Measurements from ENCODE around the gene FMNL3.
A peak's percentile ranks its signal among the peaks of the same experiment; 100 is the strongest.
"Not testable (repeated sequence)": the region's sequence is repeated elsewhere in the genome, so short reads cannot be mapped to it uniquely, and the experiment has no call there.

Gene FMNL3

DNA sequence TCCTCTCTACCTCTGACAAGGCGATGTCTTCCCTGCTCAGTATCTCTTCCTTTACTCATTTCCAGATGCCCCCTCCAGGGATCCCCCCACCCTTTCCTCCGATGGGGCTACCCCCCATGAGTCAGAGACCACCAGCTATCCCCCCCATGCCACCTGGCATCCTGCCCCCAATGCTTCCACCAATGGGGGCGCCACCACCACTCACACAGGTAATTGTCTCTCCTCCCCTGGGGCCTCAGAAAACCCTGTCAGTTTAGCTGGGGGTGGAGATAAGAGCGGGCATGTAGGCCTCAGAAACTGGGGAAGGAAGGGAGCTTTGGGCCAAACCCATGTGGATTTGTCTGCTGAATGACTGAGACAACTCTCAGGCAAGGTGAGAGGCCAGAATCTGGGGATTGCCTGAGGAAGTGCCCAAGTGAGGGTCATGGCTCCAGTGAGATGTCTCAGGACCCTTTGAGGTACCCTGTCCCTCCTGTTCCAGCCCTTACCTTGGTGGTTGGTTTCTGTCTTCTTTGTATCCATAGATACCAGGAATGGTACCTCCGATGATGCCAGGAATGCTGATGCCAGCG lies 75.8 kb downstream of the FMNL3 start:
- peak; percentile 9 for DNase-seq (ENCODE audit: low spot score)

DNA sequence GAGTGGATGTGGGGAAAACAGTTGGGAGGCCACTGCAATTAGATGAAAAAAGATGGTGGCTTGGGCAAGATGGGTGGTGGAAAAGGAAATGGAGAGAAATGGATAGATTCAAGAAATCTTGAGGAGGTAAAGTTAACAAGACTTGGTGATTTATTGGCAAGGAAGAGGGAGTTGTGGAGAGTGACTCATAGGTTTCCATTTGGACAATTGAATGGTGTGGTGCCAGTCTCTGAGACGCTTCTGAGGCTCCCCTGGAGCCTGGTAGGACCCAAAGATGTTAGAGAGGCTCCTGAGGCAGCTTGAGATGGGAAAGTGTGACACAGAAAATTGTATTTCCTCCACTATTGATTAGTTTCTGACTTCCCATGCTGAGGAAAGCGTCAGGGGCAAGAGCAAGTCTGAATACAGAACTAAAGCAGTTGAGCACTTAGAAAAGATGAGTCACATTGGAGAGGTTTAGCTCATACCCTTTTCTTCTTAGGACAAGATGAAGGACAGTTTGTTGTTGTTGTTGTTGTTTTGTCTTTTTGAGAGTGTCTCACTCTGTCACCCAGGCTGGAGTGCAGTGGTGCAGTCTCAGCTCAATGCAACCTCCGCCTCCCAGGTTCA lies 79.3 kb downstream of the FMNL3 start:
- DNase-seq (ENCODE audit: low spot score): no peak

DNA sequence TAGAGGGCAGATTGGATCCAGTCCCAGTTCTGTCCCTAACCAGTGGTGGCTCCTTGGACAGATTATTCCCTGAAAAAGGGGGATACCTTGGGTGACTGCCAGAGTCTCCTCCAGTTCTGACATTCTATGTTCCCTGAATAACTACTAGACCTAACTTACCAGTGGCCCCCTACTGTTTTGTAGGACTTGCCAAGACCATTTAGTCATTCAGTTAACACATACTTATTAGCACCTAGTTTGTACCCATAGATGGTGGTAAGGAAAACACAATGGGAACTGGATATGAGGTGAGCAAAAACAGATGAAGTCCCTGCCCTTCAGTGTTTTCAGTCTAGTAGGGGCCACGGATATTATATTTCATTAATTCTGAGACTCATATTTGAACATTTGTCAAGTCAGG lies 80.4 kb downstream of the FMNL3 start:
- DNase-seq (ENCODE audit: low spot score): no peak

DNA sequence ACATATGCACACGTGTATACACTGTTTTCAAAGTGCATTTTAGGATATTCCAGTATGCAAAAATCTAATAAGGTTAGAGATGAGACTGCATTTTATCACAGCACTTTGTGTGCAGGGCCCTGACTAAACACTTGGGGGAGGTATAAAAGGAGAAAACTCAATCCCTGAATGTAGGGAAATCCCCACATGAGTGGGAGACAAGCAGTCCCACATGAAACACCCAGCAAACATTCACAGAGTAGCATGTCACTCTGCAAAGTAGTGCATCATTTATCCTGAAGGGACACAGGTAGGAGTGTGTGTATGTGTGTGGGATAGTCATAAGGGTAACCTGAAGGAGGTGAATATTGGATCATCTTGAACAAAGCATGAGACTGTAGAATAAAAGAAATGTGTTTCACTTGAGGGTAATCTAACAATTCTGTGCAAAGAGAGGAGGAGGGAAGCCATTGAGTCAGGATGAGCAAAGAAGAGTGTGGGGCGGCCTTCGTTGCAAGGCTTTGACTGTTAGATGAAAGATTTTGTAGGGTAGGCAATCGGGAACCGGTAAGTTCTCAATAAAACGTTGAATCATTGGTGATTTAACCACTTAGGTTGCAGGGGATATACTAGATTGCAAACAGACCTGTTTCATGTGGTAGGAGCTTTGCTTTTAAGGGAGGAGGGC lies 80.9 kb downstream of the FMNL3 start:
- DNase-seq (ENCODE audit: low spot score): peak; percentile 9

DNA sequence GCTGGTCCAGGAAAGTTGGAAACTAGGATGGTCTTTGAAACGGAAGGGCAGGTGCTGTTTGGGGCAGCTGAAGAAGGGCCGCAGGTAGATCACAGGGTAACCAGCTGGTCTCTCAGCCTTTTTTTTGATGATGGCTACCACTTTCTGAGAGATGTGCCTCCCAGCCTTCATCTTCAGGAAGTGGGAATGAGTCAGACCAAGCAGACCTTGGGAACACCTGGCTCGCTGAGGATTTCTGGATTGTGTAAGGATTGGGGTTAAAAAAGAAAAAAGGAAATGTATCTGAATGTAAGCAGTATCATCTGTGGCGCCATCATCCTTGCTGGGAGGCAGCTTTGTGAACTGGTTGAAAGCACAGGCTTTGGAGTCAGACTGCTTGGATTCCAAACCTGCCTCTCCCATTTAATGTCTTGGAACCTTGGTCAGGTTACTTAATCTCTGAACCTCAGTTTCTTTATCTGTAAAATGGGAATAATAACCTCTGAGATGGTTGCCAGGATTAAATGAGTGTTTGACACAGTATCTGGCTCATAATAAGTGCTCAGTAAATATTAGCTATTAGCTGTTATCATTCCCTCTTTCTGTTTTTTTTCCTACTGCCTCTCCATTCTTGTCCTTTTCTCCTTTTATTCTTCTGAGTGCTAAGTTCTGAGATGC lies 82.2 kb downstream of the FMNL3 start:
- DNase-seq (ENCODE audit: low spot score): no peak

DNA sequence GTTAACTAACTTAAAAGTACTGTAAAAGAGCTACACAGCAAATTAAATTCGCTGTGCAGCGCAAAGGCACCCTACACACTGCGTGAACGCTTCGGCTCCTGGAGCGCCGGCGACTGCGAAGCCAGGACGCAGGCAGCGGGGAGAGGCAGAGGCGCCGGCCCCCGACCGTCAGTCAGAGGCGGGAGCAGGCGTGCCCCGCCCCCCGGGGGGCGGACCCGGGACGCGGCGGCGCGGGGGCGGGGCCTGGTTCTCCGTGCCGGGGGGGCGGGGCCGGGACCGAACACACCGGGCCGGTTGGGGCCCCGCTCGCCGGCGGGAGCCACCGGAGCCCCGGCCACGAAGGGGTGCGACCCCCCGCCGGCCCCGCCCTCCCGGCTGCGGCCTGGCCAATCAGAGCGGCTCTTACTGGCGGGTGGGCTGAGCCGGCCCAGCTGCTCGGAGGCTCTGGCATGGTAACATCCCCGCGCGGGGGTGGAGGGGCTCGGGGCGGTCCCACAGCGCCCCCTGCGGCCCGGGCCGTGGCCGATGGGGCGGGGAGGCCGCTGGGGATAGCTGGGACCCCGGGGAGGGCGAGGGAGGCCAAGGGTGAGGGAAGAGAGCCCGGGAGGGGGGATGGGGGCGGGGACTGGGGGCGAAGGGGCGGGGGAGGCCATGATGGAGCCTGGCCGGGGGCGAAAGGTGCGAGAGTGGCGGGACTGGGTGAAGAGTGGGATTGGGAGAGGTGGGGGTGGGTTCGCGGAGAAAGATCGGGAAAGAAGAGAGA lies 83.9 kb downstream of the FMNL3 start, which contains the start of gene PRPF40B:
TSS of gene PRPF40B (plus strand) at position 420 of the 763 bp plus-strand sequence. CDS start at position 450, 30 bp downstream.
- DNase-seq (ENCODE audit: low spot score): peak; percentile 100

DNA sequence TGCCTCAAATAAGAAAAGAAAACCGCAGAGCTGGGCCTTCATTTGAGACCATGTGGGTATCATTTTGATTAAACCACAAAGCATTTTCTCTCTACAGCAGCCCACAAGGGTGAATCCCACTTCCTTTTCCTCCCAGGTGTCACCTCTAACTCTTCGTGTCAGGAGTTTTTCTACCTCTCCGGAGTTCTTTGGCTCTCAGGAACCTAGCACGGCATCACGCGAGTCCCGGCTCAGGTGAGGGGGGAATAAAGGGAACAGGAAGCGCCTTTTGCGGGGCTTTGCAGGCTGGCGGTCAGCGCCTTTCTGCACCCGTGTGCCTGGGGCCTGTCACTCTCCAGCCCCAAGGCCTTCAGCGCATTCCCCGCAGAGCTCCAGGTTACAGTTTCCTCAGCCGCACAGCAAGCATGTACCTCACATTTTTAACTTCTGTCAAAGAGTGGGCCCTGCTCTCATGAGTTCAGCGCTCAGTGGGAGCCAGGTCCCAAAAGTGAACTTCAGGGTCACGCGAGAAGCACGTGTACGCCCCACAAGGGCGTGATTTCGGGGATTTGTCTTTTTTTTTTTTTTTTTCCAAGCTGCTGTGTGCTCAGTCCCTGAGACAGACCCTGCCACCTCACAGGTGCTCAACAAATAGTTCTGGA lies 84.6 kb downstream of the FMNL3 start:
- peak; percentile 51 for DNase-seq (ENCODE audit: low spot score)

DNA sequence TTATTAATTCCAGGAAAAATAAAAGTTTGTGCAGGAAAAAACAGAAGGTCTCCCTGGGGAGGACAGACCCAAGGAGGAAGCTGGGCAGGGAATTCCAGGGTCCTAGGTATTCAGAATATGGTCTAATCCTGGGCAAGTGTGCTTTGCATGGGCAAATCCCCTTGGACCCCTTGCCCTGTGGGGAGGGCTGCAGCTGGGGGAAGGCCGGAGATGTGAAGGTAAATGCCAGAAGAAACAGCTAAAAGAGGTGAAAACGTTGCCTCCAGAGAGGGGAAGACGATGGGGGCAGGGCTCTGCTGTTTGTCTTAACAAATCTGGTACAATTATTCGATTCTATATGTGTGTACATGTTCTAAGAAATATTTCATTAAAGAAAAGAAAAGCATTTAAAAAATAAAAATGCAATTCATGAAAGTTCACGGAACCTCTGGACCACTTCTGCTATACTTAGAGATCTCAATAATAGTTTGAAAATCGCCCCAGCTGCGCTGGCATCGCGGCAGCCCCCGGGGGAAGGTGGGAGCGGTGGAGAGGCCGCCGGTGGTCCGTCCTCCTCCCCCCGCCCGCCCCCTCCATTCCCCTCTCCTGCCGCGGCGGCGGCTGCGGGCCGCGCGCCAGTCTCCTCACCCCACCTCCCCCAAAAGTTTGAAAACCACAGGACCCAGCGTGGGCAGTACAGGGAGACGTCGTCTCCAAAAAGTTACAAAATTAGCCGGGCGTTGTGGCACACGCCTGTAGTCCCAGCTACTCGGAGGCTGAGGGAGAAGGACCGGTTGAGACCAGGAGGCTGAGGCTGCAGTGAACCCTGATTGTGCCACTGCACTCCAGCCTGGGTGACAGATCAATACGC lies 85.3 kb downstream of the FMNL3 start:
- DNase-seq (ENCODE audit: low spot score): no peak

DNA sequence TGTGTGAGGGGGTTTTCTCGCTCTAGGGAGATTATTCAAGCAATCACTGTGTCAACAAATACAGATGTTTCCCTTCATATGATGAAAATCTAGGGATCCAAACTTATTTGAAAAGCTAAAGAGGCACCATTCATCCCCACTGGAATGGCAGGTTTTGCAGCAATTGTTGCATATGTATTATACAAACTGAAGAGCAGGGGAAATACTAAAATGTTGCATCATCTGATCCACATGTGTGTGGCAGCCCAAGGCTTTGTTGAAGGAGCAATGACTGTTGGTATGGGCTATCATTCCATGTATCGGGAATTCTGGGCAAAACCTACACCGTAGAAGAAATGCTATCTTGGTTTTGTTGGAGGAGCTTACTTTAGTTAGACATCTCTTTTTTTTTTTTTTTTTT lies 87.9 kb downstream of the FMNL3 start:
- DNase-seq (ENCODE audit: low spot score): no peak

DNA sequence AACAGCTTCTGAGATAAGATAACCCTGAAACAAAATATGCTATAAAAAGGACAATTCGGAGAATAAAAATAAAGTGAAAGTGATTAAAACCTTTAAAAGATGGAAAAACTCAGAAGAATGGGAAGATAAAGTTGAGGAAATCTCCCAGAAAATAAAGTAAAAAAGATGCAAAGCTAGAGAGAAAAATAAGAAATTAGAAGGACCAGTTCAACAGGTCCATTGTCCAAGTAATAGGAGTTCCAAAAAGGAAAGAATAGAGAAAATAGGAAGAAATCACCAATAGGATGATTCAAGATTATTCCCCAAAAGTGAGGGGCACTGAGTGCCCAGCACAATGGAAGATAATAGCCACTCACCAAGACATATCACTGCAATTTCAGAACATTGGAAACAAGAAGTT lies 88.6 kb downstream of the FMNL3 start:
- no peak for DNase-seq (ENCODE audit: low spot score)

DNA sequence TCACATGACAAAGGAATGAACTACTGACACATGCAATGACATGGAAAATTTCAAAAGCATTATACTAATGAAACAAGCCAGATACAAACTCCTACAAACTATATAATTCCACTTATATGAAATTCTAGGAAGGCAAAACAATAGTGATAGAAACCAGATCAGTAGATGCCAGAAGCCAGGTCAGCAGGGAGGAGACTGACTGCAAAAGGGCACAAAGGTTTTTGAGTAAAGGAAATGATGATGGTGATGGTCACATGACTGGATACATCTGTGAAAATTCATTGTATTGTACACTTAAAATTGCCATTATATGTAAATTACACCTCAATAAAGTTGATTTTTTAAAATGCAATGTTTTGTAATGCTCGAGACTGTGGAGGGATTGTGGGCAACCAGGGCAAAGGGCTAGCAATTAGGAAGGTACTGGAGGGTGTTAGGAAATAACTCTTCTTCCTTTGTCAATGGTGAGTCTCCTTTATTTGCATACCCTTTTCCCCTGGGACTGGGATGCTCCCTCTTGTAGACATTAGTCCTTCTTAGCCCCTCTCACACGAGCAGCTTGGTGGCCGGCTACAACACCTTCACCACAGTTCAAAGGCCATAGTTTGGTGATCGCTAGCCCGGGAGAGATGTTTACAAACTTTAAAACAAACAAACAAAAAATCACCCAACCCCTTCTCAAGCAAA lies 90.5 kb downstream of the FMNL3 start:
- DNase-seq (ENCODE audit: low spot score): no peak

DNA sequence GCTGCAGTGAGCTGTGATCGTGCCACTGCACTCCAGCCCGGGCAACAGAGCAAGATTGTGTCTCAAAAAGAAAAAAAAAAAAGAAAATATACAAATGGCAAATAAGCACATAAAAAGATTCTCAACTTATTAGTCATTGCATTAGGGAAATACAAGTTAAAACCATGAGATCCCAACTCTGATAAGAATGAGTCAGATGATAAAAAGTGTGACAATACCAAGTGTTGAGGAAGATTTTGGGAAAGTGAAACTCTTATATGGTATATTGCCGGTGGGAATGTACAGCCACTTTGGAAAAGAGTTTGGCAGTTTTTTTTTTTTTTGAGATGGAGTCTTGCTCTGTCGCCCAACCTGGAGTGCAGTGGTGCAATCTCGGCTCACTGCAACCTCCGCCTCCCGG lies 91.5 kb downstream of the FMNL3 start:
- no peak for DNase-seq (ENCODE audit: low spot score)

DNA sequence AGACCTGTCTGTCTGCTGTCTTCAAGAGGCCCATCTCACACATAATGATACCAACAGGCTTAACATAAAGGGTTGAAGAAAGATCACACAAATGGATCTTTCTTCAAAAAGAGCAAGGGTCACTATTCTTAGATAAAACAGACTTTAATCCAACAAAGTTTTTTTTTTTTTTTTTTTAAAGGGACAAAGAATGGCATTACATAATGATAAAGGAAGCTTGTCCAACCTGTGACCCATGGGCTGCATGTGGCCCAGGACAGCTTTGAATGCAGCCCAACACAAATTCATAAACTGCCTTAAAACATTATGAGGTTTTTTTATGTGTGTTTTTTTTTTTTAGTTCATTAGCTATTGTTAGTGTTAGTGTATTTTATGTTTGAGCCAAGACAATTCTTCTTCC lies 95.0 kb downstream of the FMNL3 start:
- DNase-seq (ENCODE audit: low spot score): no peak

DNA sequence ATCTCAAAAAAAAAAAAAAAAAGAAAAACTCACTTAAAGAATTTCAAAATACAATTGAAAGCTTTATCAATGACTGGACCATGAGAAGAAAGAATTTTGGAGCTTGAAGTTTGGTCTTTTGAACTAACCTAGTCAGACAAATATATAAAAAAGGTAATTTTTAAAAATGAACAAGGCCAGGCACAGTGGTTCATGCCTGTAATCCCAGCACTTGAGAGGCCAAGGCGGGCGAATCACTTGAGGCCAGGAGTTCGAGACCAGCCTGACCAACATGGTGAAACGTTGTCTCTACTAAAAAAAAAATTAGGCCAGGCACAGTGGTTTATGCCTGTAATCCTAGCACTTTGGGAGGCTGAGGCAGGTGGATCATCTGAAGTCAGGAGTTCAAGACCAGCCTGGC lies 96.4 kb downstream of the FMNL3 start:
- DNase-seq (ENCODE audit: low spot score): not testable (repeated sequence)

DNA sequence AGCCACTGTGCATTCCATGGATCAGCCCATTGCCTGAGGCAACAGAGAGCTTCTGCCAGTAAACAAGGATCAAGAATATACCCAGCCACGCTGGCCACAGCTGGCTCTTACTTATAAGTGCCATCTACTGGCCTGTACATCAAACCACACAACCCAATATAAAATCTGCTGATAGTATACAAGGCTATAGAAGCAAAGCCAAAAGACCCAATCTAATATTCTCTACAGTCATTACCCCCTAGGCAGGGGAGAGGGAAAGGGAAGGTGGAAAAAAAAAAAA lies 97.4 kb downstream of the FMNL3 start:
- no peak for DNase-seq (ENCODE audit: low spot score)

DNA sequence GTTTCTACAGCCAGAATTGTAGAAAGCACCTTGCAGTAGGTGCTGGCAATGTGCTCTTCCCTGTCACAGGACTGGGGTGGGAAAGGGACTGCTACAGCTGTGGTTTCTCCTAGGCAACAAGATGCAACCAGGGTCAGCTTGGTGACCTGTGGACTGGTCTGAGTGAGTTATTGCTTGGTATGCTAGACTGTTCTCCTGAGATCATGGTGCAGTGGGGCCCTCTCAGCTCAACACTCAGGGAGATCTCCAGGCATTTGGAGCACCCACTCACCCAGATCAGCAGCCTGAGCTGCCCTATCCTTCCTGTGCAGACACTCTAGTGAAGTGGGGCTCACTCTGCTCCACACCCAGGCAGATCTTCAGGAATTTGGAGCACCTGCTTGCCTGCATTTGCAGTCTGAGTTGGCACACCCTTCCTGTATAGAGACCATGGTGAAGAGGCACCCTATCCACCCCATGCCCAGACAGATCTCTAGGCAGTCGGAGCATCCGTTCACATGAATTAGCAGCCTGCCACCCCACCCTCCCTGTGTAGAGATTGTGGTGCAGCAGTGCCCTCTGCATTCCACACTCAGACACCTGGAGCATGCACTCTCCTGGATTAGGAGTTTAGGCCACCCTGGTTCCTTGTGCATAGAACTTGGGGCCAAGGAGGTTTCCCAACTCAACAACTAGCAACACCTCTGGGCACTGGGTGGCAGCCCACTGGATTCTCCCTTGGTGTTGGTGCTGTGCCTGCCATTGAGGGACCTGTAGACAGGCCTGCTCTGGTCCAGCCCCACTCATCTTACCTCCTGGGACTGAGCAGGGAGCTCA lies 97.9 kb downstream of the FMNL3 start:
- DNase-seq (ENCODE audit: low spot score): no peak

DNA sequence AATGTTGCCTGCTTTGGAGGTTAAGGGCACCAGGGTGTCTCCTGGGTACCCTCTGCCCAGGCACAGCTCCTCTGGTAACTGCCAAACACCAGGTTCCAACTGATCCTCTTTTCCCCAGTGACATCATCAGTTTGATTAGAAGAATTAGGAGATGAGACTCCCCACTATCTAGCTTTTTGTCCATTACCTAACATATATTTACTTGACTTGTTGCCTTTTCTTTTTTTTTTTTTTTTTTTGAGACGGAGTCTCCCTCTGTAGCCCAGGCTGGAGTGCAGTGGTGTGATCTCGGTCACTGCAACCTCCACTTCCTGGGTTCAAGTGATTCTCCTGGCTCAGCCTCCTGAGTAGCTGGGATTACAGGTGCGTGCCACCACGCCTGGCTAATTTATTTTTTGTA lies 101.7 kb downstream of the FMNL3 start, which contains the start of gene FAM186B:
TSS of gene FAM186B (minus strand) at position 101 of the 400 bp plus-strand sequence. CDS start 162 bp downstream, outside the sequence.
- not testable (repeated sequence) for DNase-seq (ENCODE audit: low spot score)

DNA sequence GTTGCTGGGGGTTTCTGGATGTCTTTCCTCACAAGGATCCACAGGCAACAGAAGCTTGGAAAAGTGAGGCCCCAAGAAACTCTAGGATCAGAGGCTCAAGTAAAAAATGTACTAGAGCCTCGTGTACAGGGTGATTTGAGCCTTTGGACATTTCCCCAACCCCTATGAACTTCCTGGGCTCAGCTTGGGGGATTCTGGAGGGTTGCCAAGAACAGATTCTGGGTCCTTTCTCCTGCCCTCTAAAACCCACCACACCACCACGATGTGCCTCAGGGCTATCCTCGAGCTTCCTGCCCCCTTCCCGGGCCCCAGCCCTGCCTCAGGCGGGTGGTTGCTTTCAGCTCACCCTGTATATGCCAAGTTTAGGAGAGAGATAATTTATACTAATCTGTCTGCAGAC lies 102.3 kb downstream of the FMNL3 start:
- no peak for DNase-seq (ENCODE audit: low spot score)

DNA sequence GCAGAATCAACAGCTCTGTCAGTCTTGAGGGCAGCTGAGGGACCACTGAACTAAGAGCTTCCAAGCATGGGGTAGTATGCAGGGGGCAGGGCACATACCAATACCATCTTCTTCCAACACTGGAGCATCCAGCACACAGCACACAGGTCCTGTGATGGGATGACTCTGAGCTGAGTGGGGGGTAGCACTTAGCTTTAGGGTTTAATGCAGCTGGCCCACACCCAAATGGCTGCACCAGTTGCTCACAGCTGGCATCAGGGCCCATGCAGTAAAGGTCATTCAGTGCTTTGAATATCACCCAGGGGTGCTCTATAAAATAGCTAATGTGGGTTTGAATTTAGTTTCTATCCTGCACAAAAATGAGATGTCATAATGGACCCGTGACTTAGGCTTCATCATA lies 103.5 kb downstream of the FMNL3 start:
- DNase-seq (ENCODE audit: low spot score): no peak

DNA sequence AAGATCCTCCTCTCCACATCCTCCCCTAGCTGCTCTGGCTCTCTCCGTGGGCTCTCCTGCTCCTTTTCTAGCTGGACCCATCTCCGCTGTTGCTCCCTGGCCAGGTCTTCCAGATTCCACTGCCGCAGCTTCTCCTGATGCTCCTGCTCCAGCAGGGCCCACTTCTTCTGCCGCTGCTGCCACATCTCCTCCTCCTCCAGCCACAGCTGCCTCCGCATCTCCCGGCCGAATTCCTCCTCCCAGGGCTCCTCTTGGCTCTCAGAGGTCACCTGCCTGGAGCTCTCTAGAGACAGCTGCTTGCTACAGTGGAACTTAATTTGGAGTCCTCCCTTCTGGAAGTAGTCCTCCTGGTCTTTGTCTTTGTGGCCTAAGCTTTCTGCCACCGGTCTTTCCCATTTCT lies 107.2 kb downstream of the FMNL3 start:
- DNase-seq (ENCODE audit: low spot score): no peak

Data from D341Med (cell line).